GM19238 (cell line): Measurements from ENCODE around the gene NPFFR1.
A peak's percentile ranks its signal among the peaks of the same experiment; 100 is the strongest.
"Not testable (repeated sequence)": the region's sequence is repeated elsewhere in the genome, so short reads cannot be mapped to it uniquely, and the experiment has no call there.

Source experiments
- DNase-seq: peaks from one replicate; pipeline ENCODE4 v3.0.0; 2011; ENCODE audit warnings: low spot score; ENCODE audit not compliant: insufficient read length

NPFFR1 gene

DNA sequence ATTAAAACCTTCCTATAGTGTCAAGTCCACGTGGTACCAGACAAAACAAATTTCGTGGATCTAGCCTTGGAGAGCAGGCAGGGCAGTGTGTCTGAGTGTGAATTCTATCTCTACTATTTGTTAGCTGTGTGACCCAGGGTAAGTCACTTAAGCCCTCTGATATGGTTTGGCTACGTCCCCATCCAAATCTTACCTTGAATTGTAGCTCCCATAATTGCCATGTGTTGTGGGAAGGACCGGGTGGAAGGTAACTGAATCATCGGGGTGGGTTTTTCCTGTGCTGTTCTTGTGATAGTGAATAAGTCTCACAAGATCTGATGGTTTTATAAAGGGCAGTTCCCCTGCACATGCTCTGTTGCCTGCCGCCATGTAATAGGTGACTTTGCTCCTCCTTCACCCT, 2.8 kb upstream of the NPFFR1 start:
- DNase-seq, result no peak

- no peak for DNase-seq
Observed at GRCh38 chr10:70285476-70285831, 1.6 kb upstream of the NPFFR1 start.

DNA sequence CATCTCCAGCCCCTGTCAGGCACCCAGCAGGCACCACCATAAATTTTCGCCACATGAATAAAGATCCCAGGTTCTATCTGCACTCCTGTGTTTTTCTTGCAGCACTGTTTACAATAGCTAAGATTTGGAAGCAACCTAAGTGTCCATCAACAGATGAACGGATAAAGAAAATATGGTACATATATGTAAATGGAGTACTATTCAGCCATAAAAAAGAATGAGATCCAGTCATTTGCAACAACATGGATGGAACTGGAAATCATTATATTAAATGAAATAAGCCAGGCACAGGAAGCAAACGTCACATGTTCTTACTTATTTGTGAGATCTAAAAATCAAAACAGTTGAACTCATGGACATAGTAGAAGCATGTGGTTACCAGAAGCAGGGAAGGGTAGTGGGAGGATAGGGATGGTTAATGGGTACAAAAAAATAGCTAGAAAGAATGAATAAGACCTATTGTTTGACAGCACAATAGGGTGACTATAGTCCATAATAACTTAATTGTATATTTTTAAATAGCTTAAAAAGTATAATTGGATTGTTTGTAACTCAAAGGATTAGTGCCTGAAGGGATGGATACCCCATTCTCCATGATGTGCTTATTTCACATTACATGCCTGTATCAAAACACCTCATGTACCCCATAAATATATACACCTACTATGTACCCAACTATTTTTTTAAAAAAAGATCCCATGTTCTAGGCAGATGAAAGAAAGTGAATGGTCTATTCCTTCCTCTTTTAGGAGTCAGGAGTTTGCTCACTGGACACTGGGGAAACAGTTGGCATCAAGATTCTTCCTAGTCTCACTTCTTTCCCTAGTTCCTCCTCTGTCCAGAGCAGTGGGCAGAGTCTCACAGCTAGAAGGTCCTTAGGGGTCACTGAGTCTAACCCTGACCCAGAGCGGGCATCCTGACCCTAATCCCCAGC, 1.0 kb upstream of the NPFFR1 start:
- DNase-seq, result no peak

DNA sequence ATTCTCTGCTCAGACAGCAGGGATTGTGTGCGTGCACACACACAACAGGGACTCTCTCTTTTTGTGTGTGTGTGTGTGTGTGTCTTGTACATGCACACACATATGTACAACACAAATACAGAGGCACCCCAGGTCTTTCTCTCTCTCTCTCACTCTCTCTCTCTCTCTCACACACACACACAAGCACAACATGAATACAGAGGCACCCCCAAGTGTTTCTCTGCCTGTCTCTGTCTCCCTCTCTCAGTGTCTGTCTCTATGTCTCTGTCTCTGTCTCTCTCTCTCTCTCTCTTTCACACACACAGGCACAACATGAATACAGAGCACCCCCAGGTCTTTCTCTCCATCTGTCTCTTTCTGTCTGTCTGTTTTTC, 746 bp downstream of the NPFFR1 start:
- DNase-seq, result no peak

GRCh38 chr10:70281609-70282008, 2.2 kb downstream of the NPFFR1 start:
- DNase-seq, result no peak

DNA sequence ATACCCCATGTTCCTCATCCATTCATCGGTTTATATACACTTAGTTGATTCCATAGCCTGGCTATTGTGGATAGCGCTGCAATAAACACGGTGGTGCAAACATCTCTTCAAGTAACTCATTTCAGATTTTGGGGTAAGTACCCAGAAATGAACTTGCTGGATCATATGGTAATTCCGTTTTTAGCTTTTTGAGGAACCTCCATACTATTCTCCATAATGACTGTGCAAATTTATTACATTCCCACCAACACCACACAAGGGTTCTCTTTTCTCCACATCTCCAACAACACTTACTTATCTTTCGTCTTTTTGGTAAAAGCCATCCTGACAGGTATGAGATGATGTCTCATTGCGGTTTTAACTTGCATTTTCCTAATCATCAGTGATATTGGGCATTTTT, 3.7 kb downstream of the NPFFR1 start:
- DNase-seq, result no peak

DNA sequence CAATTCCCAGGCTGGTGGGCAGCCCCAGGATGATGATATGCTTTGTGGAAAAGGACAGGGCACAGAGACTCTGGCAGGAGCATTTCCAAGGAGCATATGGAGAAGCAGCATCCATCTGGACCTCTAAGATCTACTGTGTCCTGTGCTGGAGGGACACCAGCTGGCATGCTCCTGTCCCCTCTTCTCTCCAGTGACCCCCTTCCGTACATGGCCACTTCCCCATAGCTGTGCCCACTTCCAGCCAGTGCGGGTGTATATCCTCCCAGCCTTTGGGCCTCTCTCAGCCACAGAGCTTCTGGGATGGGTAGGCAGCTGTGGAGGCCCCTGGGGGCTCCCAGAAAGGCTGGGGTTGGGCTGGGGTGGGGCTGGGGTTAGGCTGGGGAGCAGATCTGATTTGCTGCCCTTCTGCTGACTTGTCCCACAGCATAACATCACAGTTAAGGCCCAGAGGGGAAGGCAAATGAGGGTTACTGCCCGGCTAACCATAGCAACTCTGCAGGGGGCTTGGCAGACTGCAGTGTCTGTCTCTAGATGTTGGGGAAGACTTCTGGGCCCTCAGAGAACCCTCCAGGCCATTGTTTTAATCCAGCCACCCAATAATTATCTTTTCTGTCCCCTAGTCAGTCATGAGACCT, 6.3 kb downstream of the NPFFR1 start:
- no peak for DNase-seq

GRCh38 chr10:70274643-70275042, 9.2 kb downstream of the NPFFR1 start:
- no peak for DNase-seq

DNA sequence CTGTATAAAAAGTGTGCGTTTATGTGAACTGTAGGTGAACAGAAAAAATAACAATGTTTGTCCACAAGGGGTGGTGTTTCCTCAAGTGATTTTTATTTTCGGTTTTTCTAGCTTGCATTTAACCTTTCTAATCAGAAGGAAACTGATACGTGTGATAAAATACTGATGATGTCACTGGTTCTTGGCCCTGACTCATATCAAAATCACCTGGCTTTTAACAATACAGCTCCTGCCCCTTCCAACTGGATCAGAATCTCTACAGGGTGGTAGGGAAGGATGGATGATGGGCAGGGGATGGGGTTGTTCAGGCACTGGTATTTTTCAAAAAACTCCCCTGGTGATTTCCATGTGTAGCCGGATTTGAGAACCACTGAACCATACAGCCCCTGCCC, 10.9 kb downstream of the NPFFR1 start:
- DNase-seq, result peak; percentile 51

DNA sequence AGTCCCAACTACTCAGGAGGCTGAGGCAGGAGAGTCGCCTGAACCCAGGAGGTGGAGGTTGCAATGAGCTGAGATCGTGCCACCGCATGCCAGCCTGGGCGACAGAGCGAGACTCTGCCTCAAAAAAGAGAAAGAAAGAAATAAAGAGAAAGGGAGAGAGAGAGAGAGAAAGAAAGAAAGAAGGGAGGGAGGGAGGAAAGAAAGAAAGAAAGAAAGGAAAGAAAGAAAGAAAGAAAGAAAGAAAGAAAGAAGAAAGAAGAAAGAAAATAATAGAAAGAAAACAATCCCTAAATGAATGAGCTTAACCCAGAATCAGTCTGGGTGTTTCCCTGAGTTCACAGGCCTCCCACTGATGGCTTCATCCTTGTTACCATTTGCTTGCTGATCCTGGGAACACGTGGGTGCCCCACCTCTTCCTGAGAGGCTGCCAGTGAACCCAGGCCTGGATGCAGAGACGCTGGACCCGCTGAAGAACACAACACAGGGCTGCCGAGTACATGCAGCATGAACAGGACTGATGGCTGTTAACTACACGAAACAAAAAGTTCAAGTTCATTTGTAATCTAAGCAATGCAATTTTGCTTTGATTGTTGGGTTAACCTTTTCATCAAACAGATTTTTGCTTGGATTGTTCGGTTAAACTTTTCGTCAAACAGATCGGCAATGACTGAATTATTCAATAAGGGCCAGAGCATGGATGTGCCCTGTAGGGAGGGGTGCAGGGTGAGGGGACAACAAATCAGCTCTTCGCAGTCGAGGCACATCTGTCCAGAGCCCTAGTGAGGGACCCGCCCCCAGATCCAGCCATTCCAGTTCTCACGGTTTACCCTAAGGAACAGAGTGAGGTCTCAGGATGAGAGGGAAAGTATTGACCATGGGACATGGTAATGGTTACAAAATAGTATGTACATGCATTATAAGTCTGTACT, 11.5 kb downstream of the NPFFR1 start:
- no peak for DNase-seq

- DNase-seq, result no peak
Observed at GRCh38 chr10:70270952-70271351, 12.9 kb downstream of the NPFFR1 start.

GRCh38 chr10:70269741-70270140, 14.1 kb downstream of the NPFFR1 start:
- no peak for DNase-seq

DNA sequence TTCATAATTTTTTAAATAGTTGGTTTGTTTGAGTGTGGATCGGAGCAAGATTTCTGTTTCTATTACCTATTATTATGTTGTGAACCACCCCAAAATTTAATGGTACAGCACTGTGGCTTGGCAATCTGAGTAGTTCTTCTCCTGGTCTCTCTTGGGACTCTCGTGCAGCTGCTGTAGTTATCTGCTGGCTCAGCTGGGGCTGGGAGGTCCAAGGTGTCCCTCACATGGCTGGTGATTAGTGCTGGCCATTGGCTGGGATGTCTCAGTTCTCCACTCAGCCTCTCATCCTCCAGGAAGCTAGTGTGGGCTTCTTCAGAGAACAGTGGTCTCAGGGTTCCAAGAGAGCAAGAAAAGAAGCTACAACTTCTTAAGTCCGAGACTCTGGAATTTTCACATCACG, 15.4 kb downstream of the NPFFR1 start:
- DNase-seq, result no peak

- no peak for DNase-seq
Observed at GRCh38 chr10:70267161-70267933, 16.5 kb downstream of the NPFFR1 start.

DNA sequence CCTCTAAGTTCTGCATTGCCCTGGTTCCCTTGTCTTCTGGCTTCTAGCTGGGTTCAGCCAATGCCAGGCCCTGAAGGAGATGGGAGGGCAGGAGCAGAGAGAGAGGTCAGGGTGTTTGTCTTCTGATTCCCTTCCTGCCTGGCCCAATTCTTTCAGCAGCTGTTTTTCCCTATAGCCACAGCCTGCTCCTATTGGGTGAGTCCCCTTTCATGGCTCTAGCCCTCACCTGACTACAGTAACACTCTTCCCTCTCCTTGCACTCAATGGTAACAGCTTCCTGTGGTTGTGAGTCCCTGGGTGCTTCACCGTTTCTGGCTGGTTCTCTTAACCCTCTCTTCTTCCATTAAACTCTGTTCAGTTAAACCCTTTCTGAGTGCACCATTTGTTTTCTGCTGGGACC, 17.1 kb downstream of the NPFFR1 start:
- DNase-seq, result no peak

- no peak for DNase-seq
Observed at GRCh38 chr10:70266056-70266455, 17.7 kb downstream of the NPFFR1 start.

DNA sequence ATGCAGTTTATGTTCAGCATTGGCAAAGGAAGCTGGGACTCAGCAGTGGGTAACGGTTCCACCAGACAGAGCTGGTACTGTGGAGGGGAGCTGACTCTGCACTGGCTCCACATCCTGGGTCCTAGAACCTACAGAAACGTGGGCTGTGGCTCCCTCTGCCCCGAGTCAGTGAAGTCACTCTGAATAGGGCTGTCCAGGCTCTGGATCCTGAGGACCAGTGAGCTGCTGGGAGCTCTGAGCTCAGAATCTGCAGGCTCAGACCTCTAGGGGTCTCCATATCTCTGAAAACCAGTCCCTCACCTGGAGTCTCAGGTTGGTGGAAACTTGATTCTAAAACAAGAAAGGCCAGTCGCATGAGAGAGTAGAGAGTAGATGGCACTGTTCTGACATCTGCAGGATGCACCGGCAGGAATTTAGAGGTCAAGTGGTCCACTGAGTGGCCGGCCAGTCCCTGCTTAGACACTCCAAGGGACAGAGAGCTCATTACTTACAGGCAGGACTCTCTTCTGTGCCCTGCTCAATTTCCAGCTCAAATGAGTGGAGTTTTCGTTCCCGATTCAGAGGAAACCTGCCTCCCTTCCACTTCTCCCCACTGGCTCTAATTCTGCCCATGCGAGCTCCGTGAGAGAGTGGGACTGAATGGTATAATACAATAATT, 18.6 kb downstream of the NPFFR1 start:
- DNase-seq, result peak; percentile 32

DNA sequence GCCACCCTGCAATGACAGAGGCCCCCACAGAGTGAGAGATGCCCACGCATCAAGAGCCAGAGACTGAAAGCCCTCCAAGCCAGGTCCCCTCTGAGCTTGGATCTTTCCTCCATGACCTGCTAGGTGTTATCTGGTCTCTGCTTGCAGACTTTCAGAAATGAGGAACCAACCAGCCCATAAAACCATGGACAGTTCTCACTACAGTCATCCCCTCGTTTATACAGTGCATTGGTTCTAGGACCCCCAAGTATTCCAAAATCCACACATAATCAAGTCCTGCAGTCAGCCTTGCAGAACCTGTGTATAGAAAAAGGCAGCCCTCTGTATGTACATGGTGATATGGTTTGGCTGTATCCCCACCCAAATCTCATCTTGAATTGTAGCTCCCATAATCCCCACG, 23.1 kb downstream of the NPFFR1 start:
- no peak for DNase-seq

DNA sequence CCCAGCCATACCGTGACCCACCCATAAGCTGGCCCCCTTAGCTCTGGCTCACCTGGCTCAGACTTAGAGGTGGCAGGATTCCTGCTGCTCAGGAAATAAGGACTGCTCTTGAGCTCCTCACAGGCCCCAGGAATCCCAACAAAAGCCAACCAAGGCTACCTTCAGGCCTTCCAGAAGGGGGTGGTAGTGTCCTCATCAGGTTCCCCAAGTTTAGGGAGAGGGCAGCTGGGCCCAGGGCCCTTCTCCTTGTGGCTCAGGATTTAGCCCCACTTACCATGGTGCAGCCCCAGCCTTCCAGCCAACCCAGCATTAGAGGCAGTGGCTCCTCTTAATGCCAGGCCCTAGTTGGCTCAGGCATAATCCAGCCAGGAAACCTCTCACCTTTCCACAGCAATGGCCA, 23.5 kb downstream of the NPFFR1 start:
- no peak for DNase-seq

DNA sequence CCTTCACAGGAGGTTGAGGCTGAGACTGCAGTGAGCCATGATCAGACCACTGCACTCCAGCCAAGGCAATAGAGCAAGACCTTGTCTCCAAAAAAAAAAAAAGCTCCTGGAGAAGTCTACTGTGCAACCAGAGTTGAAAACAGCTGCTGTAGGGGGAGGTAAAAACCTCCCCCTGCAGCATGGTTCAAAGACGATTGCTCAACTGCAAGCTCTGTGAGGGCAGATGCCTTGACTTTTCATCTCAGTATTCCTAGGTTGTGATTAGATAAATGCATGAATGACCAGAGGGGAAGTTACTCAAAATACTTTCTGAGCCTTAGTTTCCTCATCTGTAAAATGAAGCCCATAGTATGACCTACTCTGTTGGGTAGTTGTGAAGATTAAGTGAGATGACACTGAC, 25.6 kb downstream of the NPFFR1 start:
- DNase-seq, result no peak

DNA sequence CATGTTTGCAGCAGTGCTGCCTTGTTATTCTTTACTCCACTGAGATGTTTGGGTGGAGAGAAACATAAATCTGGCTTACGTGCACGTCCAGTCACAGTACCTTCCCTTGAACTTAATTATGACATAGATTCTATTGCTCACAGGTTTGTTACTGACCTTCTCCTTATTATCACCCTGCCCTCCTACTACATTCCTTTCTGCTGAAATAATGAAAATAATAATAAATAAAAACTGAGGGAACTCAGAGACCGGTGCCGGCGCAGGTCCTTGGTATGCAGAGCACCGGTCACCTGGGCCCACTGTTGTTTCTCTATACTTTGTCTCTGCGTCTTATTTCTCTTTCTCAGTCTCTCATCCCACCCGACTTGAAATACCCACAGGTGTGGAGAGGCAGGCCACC, 26.0 kb downstream of the NPFFR1 start:
- DNase-seq, result not testable (repeated sequence)
